Ovary (tissue), 9 donors: ENCODE measurements around the gene PPP6R1. TPM values are rescaled to one million over a fixed set of nuclear protein-coding genes. Genes with fewer than 3 reads are reported as not detected.

Experiments
- DNase-seq, 5 donors: peaks; one replicate each; pipeline ENCODE4 v3.0.0-alpha.2; 2019 to 2020
- H3K27ac ChIP-seq, 2 donors: fragments of 200-600 bp; one replicate each; pipeline versions ENCODE4 v1.5.1 to v1.8.0; 2019 to 2022
- H3K27me3 ChIP-seq: fragments of 200-600 bp; one replicate; pipeline ENCODE4 v1.8.0; 2022
- H3K36me3 ChIP-seq: fragments of 200-600 bp; sonication (generic); one replicate; pipeline ENCODE4 v1.5.1; 2019
- H3K4me1 ChIP-seq: one replicate; pipeline ENCODE4 v1.8.1; 2013; ENCODE audit warnings: mild to moderate bottlenecking, moderate library complexity; ENCODE audit not compliant: insufficient read depth
- H3K4me3 ChIP-seq: fragments of 200-600 bp; sonication (generic); one replicate; pipeline ENCODE4 v1.5.1; 2017
- H3K9me3 ChIP-seq, 2 donors: fragments of 200-600 bp in 1 of 2; sonication (generic) in 1 of 2; one replicate each; pipeline versions ENCODE4 v1.5.1 to v1.8.1; 2013 to 2019; ENCODE audit warnings: mild to moderate bottlenecking in 1 of 2, moderate library complexity in 1 of 2
- CTCF ChIP-seq, 3 donors: fragments of 450-650 bp in 2 of 3; fragments of 200-600 bp in 1 of 3; IDR thresholded peaks; one replicate each; pipeline versions ENCODE4 v1.5.1 to v1.8.0; 2016 to 2022; ENCODE audit warnings: antibody characterized with exemption in 3 of 3, mild to moderate bottlenecking in 1 of 3
- EP300 ChIP-seq: sonication (generic); formaldehyde crosslinking; IDR thresholded peaks from one replicate; pipeline ENCODE4 v1.6.1; 2017; ENCODE audit warnings: antibody characterized with exemption
- POLR2A ChIP-seq: fragments of 450-650 bp; IDR thresholded peaks from one replicate; pipeline ENCODE4 v1.6.1; 2017; ENCODE audit warnings: antibody characterized with exemption, mild to moderate bottlenecking, moderate library complexity
- WGBS, 3 donors: extraction: QIAGEN DNeasy Blood & Tissue Kit in 1 of 3; methylation state at CpG; one replicate each; pipeline versions ENCODE4 v1.1.5 to v1.1.7; 2013 to 2017; 5-methylcytosine and 5-hydroxymethylcytosine counted together
- intact Hi-C, 4 donors: fragments of 100-400 bp; cut with DNase I; formaldehyde crosslinking; loops; one replicate each; pipeline versions ENCODE4 v1.11.0 to v1.15.1; 2022 to 2023
- polyA plus RNA-seq, 2 donors: library from polyadenylated mRNA; stranded (reverse); fragments of 200-250 nt in 1 of 2; fragments of 350-450 nt in 1 of 2; fragmentation: Illumina TruSeq in 1 of 2; extraction: RNeasy Lipid Tissue Mini Kit (QIAGEN cat#74804) in 1 of 2; gene quantifications; one replicate each; pipeline ENCODE4 v1.2.3, GENCODE V29; 2013 to 2014
- total RNA-seq, 7 donors: library from RNA; depleted of rRNA in 2 of 7; stranded (reverse); fragments of >200 nt in 2 of 7; fragmentation: NEBNext Ultra II Directional in 3 of 7; extraction: Animal tissue kit (Norgen Biotek cat#: 25700) in 3 of 7; gene quantifications; one replicate each; pipeline versions ENCODE4 v1.1.0 to v1.2.4, GENCODE V29; 2016 to 2023
- donor health status: DM: no; HTN: no; CAD: no; lungs with moderate emphysema.
- donor health status: DM: no; HTN: no; CAD: no.
- donor health status: Bipolar disorder and iron deficiency.
- donor health status: DM: yes; HTN: yes; CAD: no.
- donor health status: DM: no; HTN: no; CAD: no.
- donor health status: DM: yes; HTN: yes; CAD: no.

Gene PPP6R1
- total and polyA plus RNA-seq, 9 donors = 14.1 to 52.2 (median 42.9) TPM

- H3K9me3 ChIP-seq = no peaks in the 10 kb centered on the region
- H3K27ac ChIP-seq = no peak overlapping the region
- 78 to 81% (median 79%) methylated on average over 12 of the region's 12 CpGs for WGBS, 3 donors
- no peak for TF ChIP-seq CTCF (IDR thresholded peaks at IDR 0.05)
- no peak for TF ChIP-seq EP300
- TF ChIP-seq POLR2A = no peak
- H3K4me3 ChIP-seq = no peak overlapping the region
- DNase-seq = no peak
- intact Hi-C loops = no loop called here
- H3K36me3 ChIP-seq = no peaks in the 10 kb centered on the region
- H3K4me1 ChIP-seq = no peaks in the 10 kb centered on the region
- no peaks in the 10 kb centered on the region for H3K27me3 ChIP-seq
These were observed 65.3 kb downstream of the PPP6R1 start for GRCh38 chr19:55193481-55193880.

- Histone ChIP-seq H3K27ac (no peak overlapping the region), H3K27me3 (no peaks in the 10 kb centered on the region), H3K4me3 (no peak overlapping the region), H3K4me1 (no peaks in the 10 kb centered on the region), H3K36me3 (no peaks in the 10 kb centered on the region), H3K9me3 (no peaks in the 10 kb centered on the region)
- TF ChIP-seq EP300 (no peak), CTCF (IDR thresholded peaks at IDR 0.05) (no peak), POLR2A (no peak)
- no peak for DNase-seq
- intact Hi-C loops = no loop called here
- WGBS, 3 donors = 63 to 67% (median 64%) methylated on average over 15 of the region's 15 CpGs
These were observed 69.4 kb downstream of the PPP6R1 start for GRCh38 chr19:55189403-55189835.

- H3K4me1 ChIP-seq = no peaks in the 10 kb centered on the region
- no peaks in the 10 kb centered on the region for H3K36me3 ChIP-seq
- TF ChIP-seq CTCF (IDR thresholded peaks at IDR 0.05) = no peak
- no peak for TF ChIP-seq POLR2A
- TF ChIP-seq EP300 = no peak
- no peak overlapping the region for H3K4me3 ChIP-seq
- no peak for DNase-seq
- H3K9me3 ChIP-seq = no peaks in the 10 kb centered on the region
- WGBS, 3 donors = 57 to 60% (median 58%) methylated on average over 8 of the region's 8 CpGs
- intact Hi-C loops = no loop called here
- no peaks in the 10 kb centered on the region for H3K27me3 ChIP-seq
- no peak overlapping the region for H3K27ac ChIP-seq
These were observed 70.2 kb downstream of the PPP6R1 start for GRCh38 chr19:55188625-55189024.

GRCh38 chr19:55186080-55186479 is 72.7 kb downstream of the PPP6R1 start:
- no peak overlapping the region for H3K4me3 ChIP-seq
- H3K27ac ChIP-seq = no peak overlapping the region
- no peaks in the 10 kb centered on the region for H3K4me1 ChIP-seq
- 72 to 80% (median 78%) methylated on average over 11 to 12 of the region's 12 CpGs for WGBS, 3 donors
- H3K9me3 ChIP-seq = no peaks in the 10 kb centered on the region
- no peaks in the 10 kb centered on the region for H3K27me3 ChIP-seq
- intact Hi-C loops = no loop called here
- TF ChIP-seq CTCF (IDR thresholded peaks at IDR 0.05) = no peak
- TF ChIP-seq EP300 = no peak
- TF ChIP-seq POLR2A = no peak
- H3K36me3 ChIP-seq = no peaks in the 10 kb centered on the region
- DNase-seq = no peak

- Histone ChIP-seq H3K27ac (no peak overlapping the region), H3K36me3 (no peaks in the 10 kb centered on the region), H3K9me3 (no peaks in the 10 kb centered on the region), H3K4me1 (peaks cover 9% of the 10 kb centered on the region), H3K27me3 (peaks cover 5% of the 10 kb centered on the region), H3K4me3 (no peak overlapping the region)
- no peak for TF ChIP-seq CTCF (IDR thresholded peaks at IDR 0.05)
- TF ChIP-seq EP300 = no peak
- no peak for TF ChIP-seq POLR2A
- no peak for DNase-seq
- WGBS, 3 donors = 71 to 72% (median 71%) methylated on average over 20 of the region's 20 CpGs
- intact Hi-C loops = no loop called here
These were observed 77.1 kb downstream of the PPP6R1 start for GRCh38 chr19:55181740-55182139.
